ENCODE results near the gene SDCCAG8. TPM values are rescaled to one million over a fixed set of nuclear protein-coding genes. Genes with fewer than 3 reads are reported as not detected.

SDCCAG8 gene
- total RNA-seq, 1 donor from 2014 or later, result 21.4 TPM

- Histone ChIP-seq H3K27me3 (ENCODE audit: low read depth) (no peaks in the 10 kb centered on the region), H3K4me3 (no peak overlapping the region), H3K4me1 (peaks cover 17% of the 10 kb centered on the region), H3K9me3 (replicated peaks) (no peaks in the 10 kb centered on the region), H3K36me3 (no peaks in the 10 kb centered on the region), H3K27ac (replicated peaks) (no peak overlapping the region)
- TF ChIP-seq, protein P1, sequence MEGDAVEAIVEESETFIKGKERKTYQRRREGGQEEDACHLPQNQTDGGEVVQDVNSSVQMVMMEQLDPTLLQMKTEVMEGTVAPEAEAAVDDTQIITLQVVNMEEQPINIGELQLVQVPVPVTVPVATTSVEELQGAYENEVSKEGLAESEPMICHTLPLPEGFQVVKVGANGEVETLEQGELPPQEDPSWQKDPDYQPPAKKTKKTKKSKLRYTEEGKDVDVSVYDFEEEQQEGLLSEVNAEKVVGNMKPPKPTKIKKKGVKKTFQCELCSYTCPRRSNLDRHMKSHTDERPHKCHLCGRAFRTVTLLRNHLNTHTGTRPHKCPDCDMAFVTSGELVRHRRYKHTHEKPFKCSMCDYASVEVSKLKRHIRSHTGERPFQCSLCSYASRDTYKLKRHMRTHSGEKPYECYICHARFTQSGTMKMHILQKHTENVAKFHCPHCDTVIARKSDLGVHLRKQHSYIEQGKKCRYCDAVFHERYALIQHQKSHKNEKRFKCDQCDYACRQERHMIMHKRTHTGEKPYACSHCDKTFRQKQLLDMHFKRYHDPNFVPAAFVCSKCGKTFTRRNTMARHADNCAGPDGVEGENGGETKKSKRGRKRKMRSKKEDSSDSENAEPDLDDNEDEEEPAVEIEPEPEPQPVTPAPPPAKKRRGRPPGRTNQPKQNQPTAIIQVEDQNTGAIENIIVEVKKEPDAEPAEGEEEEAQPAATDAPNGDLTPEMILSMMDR (IDR thresholded peaks at IDR 0.05; ENCODE audit: borderline replicate concordance), result no peak
- DNase-seq, result no peak
- intact Hi-C loops (cut with micrococcal nuclease), result no loop called here
These were observed 219.1 kb downstream of the SDCCAG8 start for GRCh38 chr1:243474906-243475305.

DNA sequence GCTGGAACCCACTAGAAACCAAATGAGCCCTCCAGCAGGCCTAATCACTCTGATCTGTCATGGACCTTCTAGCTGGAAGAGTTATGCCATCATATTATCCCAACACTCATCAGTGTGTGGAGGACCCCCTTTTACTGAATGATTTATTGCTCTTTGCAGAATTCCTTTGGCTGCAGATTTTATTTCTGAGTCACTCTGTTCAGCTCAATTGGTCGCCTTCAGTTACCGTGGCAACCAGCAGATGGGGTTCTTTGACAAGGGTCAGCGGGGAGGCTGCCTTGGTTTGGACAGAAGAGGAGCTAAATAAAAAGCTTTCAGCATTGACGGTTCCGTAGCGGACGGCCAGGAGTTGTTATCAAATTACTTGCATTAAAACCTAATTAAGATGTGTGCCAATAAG lies 220.1 kb downstream of the SDCCAG8 start:
- Histone ChIP-seq H3K4me3 (no peak overlapping the region), H3K4me1 (peaks cover 17% of the 10 kb centered on the region), H3K36me3 (no peaks in the 10 kb centered on the region), H3K9me3 (replicated peaks) (no peaks in the 10 kb centered on the region), H3K27ac (replicated peaks) (no peak overlapping the region), H3K27me3 (ENCODE audit: low read depth) (no peaks in the 10 kb centered on the region)
- TF ChIP-seq, protein P1 (IDR thresholded peaks at IDR 0.05; ENCODE audit: borderline replicate concordance), result peak; percentile 25
- intact Hi-C loops (cut with micrococcal nuclease), result no loop called here
- DNase-seq, result no peak

DNA sequence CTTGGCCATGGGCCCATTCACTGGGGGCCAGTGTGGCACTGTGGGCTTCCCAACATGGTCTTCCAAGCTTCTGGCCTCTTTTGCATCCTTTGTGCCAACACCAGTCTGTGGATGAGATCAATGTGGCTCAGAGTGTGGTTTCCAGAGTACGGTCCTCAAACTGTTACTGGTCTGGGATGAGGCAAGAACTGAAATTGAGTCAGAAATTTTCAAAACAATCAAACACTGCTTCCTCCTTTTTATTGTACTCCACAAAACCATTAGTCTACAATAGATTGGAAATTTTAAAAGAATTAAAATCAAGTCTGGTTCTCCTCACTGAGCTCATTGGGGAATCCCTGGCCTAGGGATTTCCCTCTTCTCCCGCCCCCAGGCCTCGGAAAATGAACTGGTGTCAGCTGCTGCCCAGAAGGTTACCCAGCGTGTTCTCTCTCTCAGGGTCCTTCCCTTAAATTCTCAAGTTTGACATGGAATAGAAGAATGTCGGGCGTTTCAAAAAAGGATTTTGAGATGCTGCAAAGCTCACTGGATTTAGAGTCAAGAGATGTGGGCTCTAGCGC lies 222.0 kb downstream of the SDCCAG8 start:
- TF ChIP-seq, protein P1 (IDR thresholded peaks at IDR 0.05; ENCODE audit: borderline replicate concordance), result no peak
- intact Hi-C loops (cut with micrococcal nuclease), result no loop called here

GRCh38 chr1:243481101-243481500 lies 225.3 kb downstream of the SDCCAG8 start:
- intact Hi-C loops (cut with micrococcal nuclease), result no loop called here
- no peak overlapping the region for H3K4me3 ChIP-seq

More for the DNA sequence above, 222.0 kb downstream of the SDCCAG8 start:
- DNase-seq, result no peak
- Histone ChIP-seq H3K27me3 (ENCODE audit: low read depth) (no peaks in the 10 kb centered on the region), H3K9me3 (replicated peaks) (no peaks in the 10 kb centered on the region), H3K4me3 (no peak overlapping the region), H3K36me3 (no peaks in the 10 kb centered on the region), H3K27ac (replicated peaks) (no peak overlapping the region), H3K4me1 (peaks cover 18% of the 10 kb centered on the region)

DNA sequence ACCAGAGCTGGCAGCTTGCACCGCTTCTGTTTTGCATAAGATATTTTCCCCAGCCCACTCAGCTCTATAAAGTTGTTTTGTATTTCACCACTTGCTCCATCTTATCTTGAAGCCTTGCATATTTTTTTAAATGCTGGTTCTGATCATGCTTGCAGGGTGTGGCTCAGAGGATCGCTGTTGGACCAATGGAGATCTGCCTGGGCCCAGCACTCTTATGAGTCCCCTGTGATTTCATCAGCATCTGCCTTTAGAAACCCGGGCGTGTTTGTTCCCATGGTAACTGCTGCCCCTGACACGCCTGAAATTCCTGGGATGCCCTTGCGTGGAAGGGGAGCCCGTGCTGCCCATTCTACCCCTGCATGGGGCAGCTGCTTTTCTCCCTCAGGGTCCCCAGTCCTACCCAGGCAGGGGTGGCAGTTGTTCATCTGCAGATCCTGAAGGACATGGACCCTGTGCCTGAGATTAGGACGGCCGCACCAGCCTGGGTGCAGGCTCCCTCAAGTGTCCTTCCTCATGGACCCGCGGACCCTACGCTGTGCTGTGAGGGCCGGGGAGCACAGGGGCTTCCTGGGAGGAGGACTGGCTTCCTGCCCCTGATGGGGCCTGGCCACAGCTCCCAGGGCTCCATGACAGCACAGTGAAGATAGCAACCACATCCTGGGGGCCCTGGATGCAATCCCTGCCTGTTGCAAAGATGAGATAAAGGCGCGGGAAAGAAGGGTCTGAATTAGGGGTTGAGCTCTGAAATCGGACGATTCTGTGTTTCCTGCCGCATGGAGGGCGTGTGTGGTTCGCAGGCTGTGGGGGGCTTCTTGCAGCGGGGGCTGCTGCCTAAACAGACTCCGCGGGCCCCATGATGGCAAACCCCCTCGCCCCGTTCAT lies 226.5 kb downstream of the SDCCAG8 start:
- no peaks in the 10 kb centered on the region for H3K36me3 ChIP-seq
- TF ChIP-seq, protein P1 (IDR thresholded peaks at IDR 0.05; ENCODE audit: borderline replicate concordance), result no peak
- no peaks in the 10 kb centered on the region for H3K9me3 ChIP-seq (replicated peaks)
- no peak for DNase-seq
- no peaks in the 10 kb centered on the region for H3K27me3 ChIP-seq (ENCODE audit: low read depth)
- no peak overlapping the region for H3K27ac ChIP-seq (replicated peaks)
- peak overlapping the region; percentile 61 for H3K4me3 ChIP-seq
- intact Hi-C loops (cut with micrococcal nuclease), result no loop called here
- peaks cover 19% of the 10 kb centered on the region for H3K4me1 ChIP-seq

More at GRCh38 chr1:243481101-243481500, 225.3 kb downstream of the SDCCAG8 start:
- Histone ChIP-seq H3K27ac (replicated peaks) (no peak overlapping the region), H3K4me1 (peaks cover 19% of the 10 kb centered on the region), H3K36me3 (no peaks in the 10 kb centered on the region), H3K27me3 (ENCODE audit: low read depth) (no peaks in the 10 kb centered on the region), H3K9me3 (replicated peaks) (no peaks in the 10 kb centered on the region)
- TF ChIP-seq, protein P1 (IDR thresholded peaks at IDR 0.05; ENCODE audit: borderline replicate concordance), result no peak
- DNase-seq, result no peak
